H9 (cell line): Measurements from ENCODE around the gene EGLN3. TPM values are rescaled to one million over a fixed set of nuclear protein-coding genes. Genes with fewer than 3 reads are reported as not detected.

Source experiments
- DNase-seq: peaks from one replicate; pipeline ENCODE4 v3.0.0-alpha.2; 2017
- H2AFZ ChIP-seq: one replicate; pipeline ENCODE4 v1.6.1; 2013; ENCODE audit warnings: mild to moderate bottlenecking, low read length, control low read depth, moderate library complexity
- H2AK5ac ChIP-seq: 2 replicates; pipeline ENCODE4 v1.6.1; 2013; ENCODE audit warnings: low read length, control low read depth, mixed read lengths; ENCODE audit not compliant: insufficient read length
- H2BK120ac ChIP-seq: one replicate; pipeline ENCODE4 v1.6.1; 2013; ENCODE audit warnings: low read depth, mild to moderate bottlenecking, low read length, control low read depth, inconsistent platforms; ENCODE audit not compliant: poor library complexity, severe bottlenecking
- H2BK12ac ChIP-seq: 2 replicates; pipeline ENCODE4 v1.6.1; 2013; ENCODE audit warnings: low read length, control low read depth, mixed read lengths, low read depth; ENCODE audit not compliant: insufficient read length
- H2BK15ac ChIP-seq: 2 replicates; pipeline ENCODE4 v1.6.1; 2013; ENCODE audit warnings: low read depth, low read length, control low read depth
- H2BK20ac ChIP-seq: one replicate; pipeline ENCODE4 v1.6.1; 2013; ENCODE audit warnings: low read depth, mild to moderate bottlenecking, low read length, control low read depth, inconsistent platforms; ENCODE audit not compliant: poor library complexity, severe bottlenecking
- H2BK5ac ChIP-seq: 2 replicates; pipeline ENCODE4 v1.6.1; 2013; ENCODE audit warnings: low read length, control low read depth, mixed read lengths; ENCODE audit not compliant: insufficient read length
- H3K14ac ChIP-seq: 2 replicates; pipeline ENCODE4 v1.6.1; 2013; ENCODE audit warnings: low read length, control low read depth; ENCODE audit not compliant: insufficient read depth
- H3K18ac ChIP-seq: 2 replicates; pipeline ENCODE4 v1.6.1; 2013; ENCODE audit warnings: low read depth, mild to moderate bottlenecking, mixed read lengths, low read length, control low read depth; ENCODE audit not compliant: insufficient read length
- H3K23ac ChIP-seq: 2 replicates; pipeline ENCODE4 v1.6.1; 2013; ENCODE audit warnings: low read length, control low read depth, mixed read lengths, low read depth; ENCODE audit not compliant: insufficient read length
- H3K23me2 ChIP-seq: 2 replicates; pipeline ENCODE4 v1.6.1; 2013; ENCODE audit warnings: low read depth, mild to moderate bottlenecking, mixed read lengths, low read length, control low read depth; ENCODE audit not compliant: insufficient read length, poor library complexity, severe bottlenecking
- H3K27ac ChIP-seq: 2 replicates; pipeline ENCODE4 v1.5.1; 2013; ENCODE audit warnings: low read length, control low read depth, mixed read lengths, low read depth; ENCODE audit not compliant: insufficient read length
- H3K27me3 ChIP-seq: 2 replicates; pipeline ENCODE4 v1.6.1; 2013; ENCODE audit warnings: low read length, control low read depth, inconsistent platforms; ENCODE audit not compliant: insufficient read depth
- H3K4ac ChIP-seq: 2 replicates; pipeline ENCODE4 v1.6.1; 2013; ENCODE audit warnings: low read depth, mild to moderate bottlenecking, control low read depth, inconsistent platforms, low read length, moderate library complexity
- H3K4me1 ChIP-seq: 2 replicates; pipeline ENCODE4 v1.6.1; 2013; ENCODE audit warnings: low read length, control low read depth, inconsistent platforms; ENCODE audit not compliant: insufficient read depth
- H3K4me2 ChIP-seq: 2 replicates; pipeline ENCODE4 v1.6.1; 2013; ENCODE audit warnings: low read length, control low read depth, mixed read lengths; ENCODE audit not compliant: insufficient read length, insufficient read depth
- H3K56ac ChIP-seq: 2 replicates; pipeline ENCODE4 v1.6.1; 2013; ENCODE audit warnings: low read depth, mild to moderate bottlenecking, mixed read lengths, low read length, control low read depth; ENCODE audit not compliant: insufficient read length
- H3K79me1 ChIP-seq: 2 replicates; pipeline ENCODE4 v1.6.1; 2013; ENCODE audit warnings: low read depth, mild to moderate bottlenecking, moderate library complexity, low read length, control low read depth, inconsistent platforms; ENCODE audit not compliant: insufficient read depth, poor library complexity, severe bottlenecking
- H3K79me2 ChIP-seq: 2 replicates; pipeline ENCODE4 v1.6.1; 2013; ENCODE audit warnings: low read length, control low read depth, inconsistent platforms; ENCODE audit not compliant: insufficient read depth
- H3K9ac ChIP-seq: 2 replicates; pipeline ENCODE4 v1.6.1; 2013; ENCODE audit warnings: low read length, control low read depth, mixed read lengths; ENCODE audit not compliant: insufficient read length; ENCODE audit errors: extremely low read depth
- H3K9me3 ChIP-seq: one replicate; pipeline ENCODE4 v1.6.1; 2013; ENCODE audit warnings: low read depth, low read length, inconsistent platforms; ENCODE audit not compliant: control insufficient read depth
- H3T11ph ChIP-seq: one replicate; pipeline ENCODE4 v1.6.1; 2013; ENCODE audit warnings: mild to moderate bottlenecking, low read length, control low read depth, inconsistent platforms
- H4K20me1 ChIP-seq: one replicate; pipeline ENCODE4 v1.6.1; 2013; ENCODE audit not compliant: control insufficient read depth, insufficient read length, insufficient read depth
- H4K5ac ChIP-seq: 2 replicates; pipeline ENCODE4 v1.6.1; 2013; ENCODE audit warnings: low read depth, mild to moderate bottlenecking, mixed read lengths, low read length, control low read depth; ENCODE audit not compliant: insufficient read length
- H4K8ac ChIP-seq: replicated peaks from 2 replicates; pipeline ENCODE4 v1.6.1; 2013; ENCODE audit warnings: low read length, control low read depth, mixed read lengths, low read depth; ENCODE audit not compliant: insufficient read length
- H4K91ac ChIP-seq: 2 replicates; pipeline ENCODE4 v1.6.1; 2013; ENCODE audit warnings: low read depth, mild to moderate bottlenecking, moderate library complexity, mixed read lengths, low read length, control low read depth; ENCODE audit not compliant: insufficient read length
- H3K27ac Mint-ChIP-seq, 3 experiments: 2 replicates in 2 of 3; 3 replicates in 1 of 3; pipeline ENCODE4 v1.8.0; 2020 to 2021; ENCODE audit warnings: mixed read lengths in 3 of 3, mild to moderate bottlenecking in 1 of 3, moderate library complexity in 1 of 3
- H3K27me3 Mint-ChIP-seq: 2 replicates; pipeline ENCODE4 v1.8.0; 2021; ENCODE audit warnings: low read depth, mild to moderate bottlenecking, moderate library complexity, mixed read lengths
- H3K36me3 Mint-ChIP-seq, 3 experiments: 2 replicates in 2 of 3; 3 replicates in 1 of 3; pipeline ENCODE4 v1.8.0; 2020 to 2021; ENCODE audit warnings: low read depth in 3 of 3, mixed read lengths in 3 of 3; ENCODE audit not compliant: insufficient read depth in 1 of 3
- H3K4me1 Mint-ChIP-seq, 2 experiments: 2 replicates each; pipeline ENCODE4 v1.8.0; 2020; ENCODE audit warnings: mixed read lengths in 2 of 2
- H3K4me3 Mint-ChIP-seq, 2 experiments: 2 replicates in 1 of 2; 3 replicates in 1 of 2; pipeline ENCODE4 v1.8.0; 2020 to 2021; ENCODE audit warnings: mild to moderate bottlenecking in 2 of 2, mixed read lengths in 2 of 2, moderate library complexity in 1 of 2
- H3K9me3 Mint-ChIP-seq, 2 experiments: 2 replicates in 1 of 2; 3 replicates in 1 of 2; pipeline ENCODE4 v1.8.0; 2020; ENCODE audit warnings: mild to moderate bottlenecking in 2 of 2, mixed read lengths in 2 of 2, moderate library complexity in 1 of 2
- CTCF ChIP-seq: fragments of 200-600 bp; sonication (generic); conservative IDR thresholded peaks from 3 replicates; pipeline ENCODE4 v1.8.0; 2021; ENCODE audit warnings: antibody characterized with exemption, mild to moderate bottlenecking
- WGBS: extraction: QIAGEN DNeasy Blood & Tissue Kit; methylation state at CpG from one replicate; pipeline ENCODE4 v1.1.7; 2013; ENCODE audit warnings: missing lambda C conversion rate, low lambda C conversion rate, mixed read lengths; ENCODE audit not compliant: insufficient read length; ENCODE audit errors: extremely low coverage; 5-methylcytosine and 5-hydroxymethylcytosine counted together
- total RNA-seq: library from RNA; stranded (reverse); gene quantifications from 2 replicates; pipeline ENCODE4 v1.2.1, GENCODE V29; 2021

Gene EGLN3
- total RNA-seq, 1 experiment from 2014 or later = 19.8 TPM

- no peaks in the 10 kb centered on the region for H3K27me3 Mint-ChIP-seq
- H3K4me1 Mint-ChIP-seq = peaks cover 57 to 58% of the 10 kb centered on the region in 2 experiments
- Histone ChIP-seq H3K9me3 (no peaks in the 10 kb centered on the region), H3K23ac (no peak overlapping the region), H3K4me1 (peaks cover 15% of the 10 kb centered on the region; the same call in 1 of the 2 replicates), H2BK120ac (no peak overlapping the region), H3K18ac (no peak overlapping the region), H4K20me1 (no peaks in the 10 kb centered on the region), H3K23me2 (no peaks in the 10 kb centered on the region), H3T11ph (no peak overlapping the region), H2BK5ac (no peak overlapping the region), H2BK20ac (no peak overlapping the region), H3K27me3 (no peaks in the 10 kb centered on the region), H3K79me2 (peaks cover 3% of the 10 kb centered on the region; the same call in 1 of the 2 replicates), H3K9ac (no peak overlapping the region), H2BK15ac (no peak overlapping the region), H2BK12ac (no peak overlapping the region), H4K91ac (no peak overlapping the region), H3K14ac (no peak overlapping the region), H4K8ac (no peak overlapping the region), H3K4ac (no peak overlapping the region), H3K56ac (no peak overlapping the region), H3K27ac (no peak overlapping the region), H3K4me2 (no peak overlapping the region), H4K5ac (no peak overlapping the region), H3K79me1 (no peaks in the 10 kb centered on the region), H2AFZ (no peak overlapping the region), H2AK5ac (no peak overlapping the region)
- no peak for DNase-seq
- no peaks in the 10 kb centered on the region for H3K9me3 Mint-ChIP-seq
- H3K4me3 Mint-ChIP-seq = no peak overlapping the region
- TF ChIP-seq CTCF = no peak
- H3K27ac Mint-ChIP-seq = peak overlapping the region in 2 of 3 experiments; percentile 45 to 90; a peak in 3 of 7 replicates
- WGBS = no CpG with 5 or more reads among the region's 1 CpG
- peaks cover 17 to 41% (median 36%) of the 10 kb centered on the region in 3 experiments; a peak in 6 of 7 replicates for H3K36me3 Mint-ChIP-seq
Measured at GRCh38 chr14:33931461-33931860, 19.4 kb downstream of the EGLN3 start.
